Measurements from ENCODE around the gene ELAPOR1. TPM values are rescaled to one million over a fixed set of nuclear protein-coding genes. Genes with fewer than 3 reads are reported as not detected.

ELAPOR1 gene
- total RNA-seq, 1 experiment from 2014 or later, result 1.2 TPM

- Histone ChIP-seq H3K27ac (no peak overlapping the region), H3K9me3 (replicated peaks) (no peaks in the 10 kb centered on the region), H3K36me3 (no peaks in the 10 kb centered on the region), H3K27me3 (replicated peaks) (peaks cover 6% of the 10 kb centered on the region; the same call in 1 of the 2 replicates), H3K4me1 (replicated peaks) (peaks cover 25% of the 10 kb centered on the region), H3K4me3 (no peak overlapping the region)
- DNase-seq (ENCODE audit: low read depth in 1 of 2, low spot score in 2 of 2), result no peak
Measured at GRCh38 chr1:109111386-109112055, 2.4 kb upstream of the ELAPOR1 start.

GRCh38 chr1:109112056-109112651 is 1.8 kb upstream of the ELAPOR1 start:
- Histone ChIP-seq H3K27ac (no peak overlapping the region; the same call in 1 of the 2 replicates), H3K27me3 (replicated peaks) (peaks cover 6% of the 10 kb centered on the region; the same call in 1 of the 2 replicates)

GRCh38 chr1:109112652-109113285 is 1.1 kb upstream of the ELAPOR1 start:
- no peak overlapping the region; the same call in 1 of the 2 replicates for H3K27ac ChIP-seq
- no peak overlapping the region for H3K4me3 ChIP-seq
- DNase-seq (ENCODE audit: low read depth in 1 of 2, low spot score in 2 of 2), result peak; percentile 84 to 95

More at GRCh38 chr1:109112056-109112651, 1.8 kb upstream of the ELAPOR1 start:
- no peaks in the 10 kb centered on the region for H3K9me3 ChIP-seq (replicated peaks)
- H3K4me3 ChIP-seq, result no peak overlapping the region
- no peaks in the 10 kb centered on the region for H3K36me3 ChIP-seq
- DNase-seq (ENCODE audit: low read depth in 1 of 2, low spot score in 2 of 2), result peak in 1 of 2 experiments; percentile 46
- H3K4me1 ChIP-seq (replicated peaks), result peaks cover 31% of the 10 kb centered on the region

GRCh38 chr1:109114342-109114674 is 393 bp downstream of the ELAPOR1 start:
- no peak overlapping the region for H3K27ac ChIP-seq
- H3K27me3 ChIP-seq (replicated peaks), result peaks cover 6% of the 10 kb centered on the region; the same call in 1 of the 2 replicates
- DNase-seq (ENCODE audit: low read depth in 1 of 2, low spot score in 2 of 2), result no peak
- no peaks in the 10 kb centered on the region for H3K9me3 ChIP-seq (replicated peaks)
- H3K4me3 ChIP-seq, result no peak overlapping the region
- H3K36me3 ChIP-seq, result no peaks in the 10 kb centered on the region
- H3K4me1 ChIP-seq (replicated peaks), result peaks cover 34% of the 10 kb centered on the region

More at GRCh38 chr1:109112652-109113285, 1.1 kb upstream of the ELAPOR1 start:
- Histone ChIP-seq H3K36me3 (no peaks in the 10 kb centered on the region), H3K4me1 (replicated peaks) (peaks cover 34% of the 10 kb centered on the region), H3K9me3 (replicated peaks) (no peaks in the 10 kb centered on the region), H3K27me3 (replicated peaks) (peaks cover 6% of the 10 kb centered on the region; the same call in 1 of the 2 replicates)

GRCh38 chr1:109115685-109116084 is 1.8 kb downstream of the ELAPOR1 start:
- Histone ChIP-seq H3K27me3 (replicated peaks) (peaks cover 6% of the 10 kb centered on the region; the same call in 1 of the 2 replicates), H3K27ac (no peak overlapping the region), H3K36me3 (no peaks in the 10 kb centered on the region), H3K9me3 (replicated peaks) (no peaks in the 10 kb centered on the region), H3K4me1 (replicated peaks) (peaks cover 34% of the 10 kb centered on the region), H3K4me3 (no peak overlapping the region)
- no peak for DNase-seq (ENCODE audit: low read depth in 1 of 2, low spot score in 2 of 2)

GRCh38 chr1:109116286-109116685 is 2.4 kb downstream of the ELAPOR1 start:
- Histone ChIP-seq H3K4me3 (no peak overlapping the region), H3K36me3 (no peaks in the 10 kb centered on the region), H3K27ac (peak overlapping the region; percentile 28; the same call in 1 of the 2 replicates), H3K9me3 (replicated peaks) (no peaks in the 10 kb centered on the region), H3K27me3 (replicated peaks) (peaks cover 6% of the 10 kb centered on the region; the same call in 1 of the 2 replicates), H3K4me1 (replicated peaks) (peaks cover 34% of the 10 kb centered on the region)
- DNase-seq (ENCODE audit: low read depth in 1 of 2, low spot score in 2 of 2), result no peak

GRCh38 chr1:109118089-109118488 is 4.2 kb downstream of the ELAPOR1 start:
- Histone ChIP-seq H3K9me3 (replicated peaks) (no peaks in the 10 kb centered on the region), H3K27ac (no peak overlapping the region), H3K27me3 (replicated peaks) (peaks cover 6% of the 10 kb centered on the region; the same call in 1 of the 2 replicates), H3K36me3 (no peaks in the 10 kb centered on the region), H3K4me3 (no peak overlapping the region), H3K4me1 (replicated peaks) (peaks cover 21% of the 10 kb centered on the region)
- DNase-seq (ENCODE audit: low read depth in 1 of 2, low spot score in 2 of 2), result no peak

- Histone ChIP-seq H3K36me3 (no peaks in the 10 kb centered on the region), H3K27me3 (replicated peaks) (no peaks in the 10 kb centered on the region), H3K4me3 (no peak overlapping the region), H3K4me1 (replicated peaks) (peaks cover 18% of the 10 kb centered on the region), H3K9me3 (replicated peaks) (no peaks in the 10 kb centered on the region), H3K27ac (no peak overlapping the region)
- no peak for DNase-seq (ENCODE audit: low read depth in 1 of 2, low spot score in 2 of 2)
Measured at GRCh38 chr1:109120356-109120755, 6.4 kb downstream of the ELAPOR1 start.

GRCh38 chr1:109131059-109131458 is 17.1 kb downstream of the ELAPOR1 start:
- no peak for DNase-seq (ENCODE audit: low read depth in 1 of 2, low spot score in 2 of 2)
- Histone ChIP-seq H3K36me3 (no peaks in the 10 kb centered on the region), H3K27ac (no peak overlapping the region), H3K27me3 (replicated peaks) (no peaks in the 10 kb centered on the region), H3K4me1 (replicated peaks) (no peaks in the 10 kb centered on the region), H3K4me3 (no peak overlapping the region), H3K9me3 (replicated peaks) (no peaks in the 10 kb centered on the region)

- DNase-seq (ENCODE audit: low read depth in 1 of 2, low spot score in 2 of 2), result no peak
- H3K36me3 ChIP-seq, result no peaks in the 10 kb centered on the region
- H3K27me3 ChIP-seq (replicated peaks), result no peaks in the 10 kb centered on the region
- no peaks in the 10 kb centered on the region for H3K9me3 ChIP-seq (replicated peaks)
- no peak overlapping the region for H3K27ac ChIP-seq
- H3K4me1 ChIP-seq (replicated peaks), result no peaks in the 10 kb centered on the region
- no peak overlapping the region for H3K4me3 ChIP-seq
Measured at GRCh38 chr1:109131800-109132199, 17.9 kb downstream of the ELAPOR1 start.

- no peaks in the 10 kb centered on the region for H3K4me1 ChIP-seq (replicated peaks)
- no peak overlapping the region for H3K4me3 ChIP-seq
- H3K36me3 ChIP-seq, result no peaks in the 10 kb centered on the region
- H3K27me3 ChIP-seq (replicated peaks), result no peaks in the 10 kb centered on the region
- no peaks in the 10 kb centered on the region for H3K9me3 ChIP-seq (replicated peaks)
- no peak for DNase-seq (ENCODE audit: low read depth in 1 of 2, low spot score in 2 of 2)
- no peak overlapping the region for H3K27ac ChIP-seq
Measured at GRCh38 chr1:109133002-109133706, 19.2 kb downstream of the ELAPOR1 start.

- no peak for DNase-seq (ENCODE audit: low read depth in 1 of 2, low spot score in 2 of 2)
- H3K36me3 ChIP-seq, result no peaks in the 10 kb centered on the region
- H3K4me1 ChIP-seq (replicated peaks), result no peaks in the 10 kb centered on the region
- H3K27me3 ChIP-seq (replicated peaks), result no peaks in the 10 kb centered on the region
- no peak overlapping the region for H3K27ac ChIP-seq
- no peaks in the 10 kb centered on the region for H3K9me3 ChIP-seq (replicated peaks)
- no peak overlapping the region for H3K4me3 ChIP-seq
Measured at GRCh38 chr1:109133815-109134214, 19.9 kb downstream of the ELAPOR1 start.

GRCh38 chr1:109134423-109134822 is 20.5 kb downstream of the ELAPOR1 start:
- Histone ChIP-seq H3K27ac (no peak overlapping the region), H3K27me3 (replicated peaks) (no peaks in the 10 kb centered on the region), H3K9me3 (replicated peaks) (no peaks in the 10 kb centered on the region), H3K4me1 (replicated peaks) (no peaks in the 10 kb centered on the region), H3K4me3 (no peak overlapping the region), H3K36me3 (no peaks in the 10 kb centered on the region)
- no peak for DNase-seq (ENCODE audit: low read depth in 1 of 2, low spot score in 2 of 2)

Measured in SJSA1 (cell line).